ENCODE results near the gene RALB. TPM values are rescaled to one million over a fixed set of nuclear protein-coding genes. Genes with fewer than 3 reads are reported as not detected.
"Not testable (repeated sequence)": the region's sequence is repeated elsewhere in the genome, so short reads cannot be mapped to it uniquely, and the experiment has no call there.

The RALB gene
- total RNA-seq, 2 experiments from 2014 or later, result 16.6 to 16.7 TPM

- no peaks in the 10 kb centered on the region for H3K27me3 Mint-ChIP-seq
- H3K4me1 Mint-ChIP-seq, result peaks cover 54% of the 10 kb centered on the region
- peak overlapping the region; percentile 99 for H3K27ac Mint-ChIP-seq
- peak; percentile 80 for DNase-seq
- peak overlapping the region; percentile 90 for H3K4me3 Mint-ChIP-seq
- peaks cover 7% of the 10 kb centered on the region for H3K36me3 Mint-ChIP-seq
- peaks cover 4% of the 10 kb centered on the region for H3K9me3 Mint-ChIP-seq
Observed at GRCh38 chr2:120231974-120232635, 20.5 kb upstream of the RALB start.

- Mint-ChIP-seq H3K27ac (peak overlapping the region; percentile 99), H3K36me3 (peaks cover 7% of the 10 kb centered on the region), H3K27me3 (no peaks in the 10 kb centered on the region), H3K9me3 (peaks cover 4% of the 10 kb centered on the region), H3K4me3 (no peak overlapping the region), H3K4me1 (peaks cover 47% of the 10 kb centered on the region)
- DNase-seq, result no peak
Observed at GRCh38 chr2:120233292-120233691, 19.4 kb upstream of the RALB start.

GRCh38 chr2:120235158-120235557 lies 17.5 kb upstream of the RALB start:
- peaks cover 38% of the 10 kb centered on the region for H3K4me1 Mint-ChIP-seq
- H3K4me3 Mint-ChIP-seq, H3K9me3 Mint-ChIP-seq, H3K27ac Mint-ChIP-seq, H3K36me3 Mint-ChIP-seq, DNase-seq, H3K27me3 Mint-ChIP-seq: not testable (repeated sequence)

GRCh38 chr2:120235681-120236080 lies 17.0 kb upstream of the RALB start:
- H3K27ac Mint-ChIP-seq, result no peak overlapping the region
- peaks cover 35% of the 10 kb centered on the region for H3K4me1 Mint-ChIP-seq
- DNase-seq, result no peak
- H3K27me3 Mint-ChIP-seq, result no peaks in the 10 kb centered on the region
- peaks cover 5% of the 10 kb centered on the region for H3K36me3 Mint-ChIP-seq
- H3K4me3 Mint-ChIP-seq, result no peak overlapping the region
- H3K9me3 Mint-ChIP-seq, result peaks cover 4% of the 10 kb centered on the region

GRCh38 chr2:120236316-120236715 lies 16.3 kb upstream of the RALB start:
- no peak overlapping the region for H3K27ac Mint-ChIP-seq
- H3K27me3 Mint-ChIP-seq, result no peaks in the 10 kb centered on the region
- H3K4me1 Mint-ChIP-seq, result peaks cover 30% of the 10 kb centered on the region
- peaks cover 4% of the 10 kb centered on the region for H3K9me3 Mint-ChIP-seq
- H3K36me3 Mint-ChIP-seq, result no peaks in the 10 kb centered on the region
- DNase-seq, result no peak
- no peak overlapping the region for H3K4me3 Mint-ChIP-seq

GRCh38 chr2:120236791-120237190 lies 15.9 kb upstream of the RALB start:
- H3K4me3 Mint-ChIP-seq, result no peak overlapping the region
- H3K36me3 Mint-ChIP-seq, result no peaks in the 10 kb centered on the region
- no peak overlapping the region for H3K27ac Mint-ChIP-seq
- DNase-seq, result no peak
- peaks cover 26% of the 10 kb centered on the region for H3K4me1 Mint-ChIP-seq
- H3K9me3 Mint-ChIP-seq, result peaks cover 4% of the 10 kb centered on the region
- no peaks in the 10 kb centered on the region for H3K27me3 Mint-ChIP-seq

- Mint-ChIP-seq H3K4me1 (peaks cover 20% of the 10 kb centered on the region), H3K27ac (no peak overlapping the region), H3K27me3 (no peaks in the 10 kb centered on the region), H3K4me3 (no peak overlapping the region), H3K36me3 (no peaks in the 10 kb centered on the region), H3K9me3 (peaks cover 4% of the 10 kb centered on the region)
- no peak for DNase-seq
Observed at GRCh38 chr2:120237491-120237902, 15.2 kb upstream of the RALB start.

GRCh38 chr2:120238728-120239487 lies 13.7 kb upstream of the RALB start:
- DNase-seq, result no peak

GRCh38 chr2:120239488-120240287 lies 13.0 kb upstream of the RALB start:
- Mint-ChIP-seq H3K27ac (no peak overlapping the region), H3K36me3 (no peaks in the 10 kb centered on the region), H3K4me1 (peaks cover 10% of the 10 kb centered on the region), H3K27me3 (no peaks in the 10 kb centered on the region), H3K4me3 (no peak overlapping the region), H3K9me3 (peaks cover 8% of the 10 kb centered on the region)
- DNase-seq, result no peak

More at GRCh38 chr2:120238728-120239487, 13.7 kb upstream of the RALB start:
- no peak overlapping the region for H3K27ac Mint-ChIP-seq
- H3K9me3 Mint-ChIP-seq, result peaks cover 8% of the 10 kb centered on the region
- H3K27me3 Mint-ChIP-seq, result no peaks in the 10 kb centered on the region
- peaks cover 11% of the 10 kb centered on the region for H3K4me1 Mint-ChIP-seq
- no peak overlapping the region for H3K4me3 Mint-ChIP-seq
- no peaks in the 10 kb centered on the region for H3K36me3 Mint-ChIP-seq

GRCh38 chr2:120240901-120241429 lies 11.7 kb upstream of the RALB start:
- no peak for DNase-seq
- peaks cover 4% of the 10 kb centered on the region for H3K9me3 Mint-ChIP-seq
- no peaks in the 10 kb centered on the region for H3K36me3 Mint-ChIP-seq
- no peak overlapping the region for H3K4me3 Mint-ChIP-seq
- H3K27ac Mint-ChIP-seq, result no peak overlapping the region
- no peaks in the 10 kb centered on the region for H3K27me3 Mint-ChIP-seq
- H3K4me1 Mint-ChIP-seq, result peaks cover 10% of the 10 kb centered on the region

GRCh38 chr2:120241684-120242083 lies 11.0 kb upstream of the RALB start:
- H3K4me1 Mint-ChIP-seq, result peaks cover 10% of the 10 kb centered on the region
- no peak overlapping the region for H3K4me3 Mint-ChIP-seq
- H3K9me3 Mint-ChIP-seq, result peaks cover 4% of the 10 kb centered on the region
- H3K27me3 Mint-ChIP-seq, result no peaks in the 10 kb centered on the region
- H3K27ac Mint-ChIP-seq, result no peak overlapping the region
- DNase-seq, result no peak
- no peaks in the 10 kb centered on the region for H3K36me3 Mint-ChIP-seq

GRCh38 chr2:120243211-120243610 lies 9.4 kb upstream of the RALB start:
- Mint-ChIP-seq H3K9me3 (peaks cover 4% of the 10 kb centered on the region), H3K4me1 (peaks cover 7% of the 10 kb centered on the region), H3K27me3 (peaks cover 7% of the 10 kb centered on the region), H3K36me3 (no peaks in the 10 kb centered on the region), H3K27ac (no peak overlapping the region), H3K4me3 (no peak overlapping the region)
- DNase-seq, result no peak

GRCh38 chr2:120243875-120244553 lies 8.6 kb upstream of the RALB start:
- Mint-ChIP-seq H3K4me3 (no peak overlapping the region), H3K4me1 (peaks cover 7% of the 10 kb centered on the region), H3K27ac (no peak overlapping the region), H3K27me3 (peaks cover 13% of the 10 kb centered on the region), H3K36me3 (no peaks in the 10 kb centered on the region), H3K9me3 (peaks cover 4% of the 10 kb centered on the region)
- no peak for DNase-seq

- Mint-ChIP-seq H3K27me3 (peaks cover 13% of the 10 kb centered on the region), H3K4me1 (peaks cover 2% of the 10 kb centered on the region), H3K4me3 (no peak overlapping the region), H3K9me3 (peaks cover 4% of the 10 kb centered on the region), H3K27ac (no peak overlapping the region), H3K36me3 (no peaks in the 10 kb centered on the region)
- DNase-seq, result no peak
Observed at GRCh38 chr2:120244656-120245519, 7.8 kb upstream of the RALB start.

All from activated naive CD8-positive, alpha-beta T cell treated with anti-CD3 and anti-CD28 coated beads for 36 hours (primary cell).